HL-60 (cell line): ENCODE data around the gene DDIT4L.

Source experiments
- CTCF ChIP-seq: IDR thresholded peaks from one replicate; pipeline ENCODE4 v1.5.1; 2011; ENCODE audit warnings: low read length, control low read depth, inconsistent platforms; ENCODE audit not compliant: insufficient read depth
- GABPA ChIP-seq: IDR thresholded peaks from 2 replicates; pipeline ENCODE4 v1.6.1; 2012; ENCODE audit warnings: low read depth
- POLR2AphosphoS5 ChIP-seq: IDR thresholded peaks from 2 replicates; pipeline ENCODE4 v1.6.1; 2012; ENCODE audit warnings: low read depth
- REST ChIP-seq: IDR thresholded peaks from 2 replicates; pipeline ENCODE4 v1.6.1; 2012; ENCODE audit warnings: low read depth; ENCODE audit not compliant: insufficient replicate concordance

GRCh38 chr4:100175858-100176257 is 14.4 kb downstream of the DDIT4L start:
- no peak for TF ChIP-seq CTCF
- TF ChIP-seq REST: no peak
- TF ChIP-seq GABPA: no peak
- TF ChIP-seq POLR2AphosphoS5: no peak
